ENCODE data around the gene HIP1R. TPM values are rescaled to one million over a fixed set of nuclear protein-coding genes. Genes with fewer than 3 reads are reported as not detected.

Gene HIP1R
- total and polyA plus RNA-seq, 10 of the 15 experiments (the other 5 are each of a cell fraction or from before 2014, with no cell fraction given) = 0.18 to 27.7 (median 11.7) TPM

DNA sequence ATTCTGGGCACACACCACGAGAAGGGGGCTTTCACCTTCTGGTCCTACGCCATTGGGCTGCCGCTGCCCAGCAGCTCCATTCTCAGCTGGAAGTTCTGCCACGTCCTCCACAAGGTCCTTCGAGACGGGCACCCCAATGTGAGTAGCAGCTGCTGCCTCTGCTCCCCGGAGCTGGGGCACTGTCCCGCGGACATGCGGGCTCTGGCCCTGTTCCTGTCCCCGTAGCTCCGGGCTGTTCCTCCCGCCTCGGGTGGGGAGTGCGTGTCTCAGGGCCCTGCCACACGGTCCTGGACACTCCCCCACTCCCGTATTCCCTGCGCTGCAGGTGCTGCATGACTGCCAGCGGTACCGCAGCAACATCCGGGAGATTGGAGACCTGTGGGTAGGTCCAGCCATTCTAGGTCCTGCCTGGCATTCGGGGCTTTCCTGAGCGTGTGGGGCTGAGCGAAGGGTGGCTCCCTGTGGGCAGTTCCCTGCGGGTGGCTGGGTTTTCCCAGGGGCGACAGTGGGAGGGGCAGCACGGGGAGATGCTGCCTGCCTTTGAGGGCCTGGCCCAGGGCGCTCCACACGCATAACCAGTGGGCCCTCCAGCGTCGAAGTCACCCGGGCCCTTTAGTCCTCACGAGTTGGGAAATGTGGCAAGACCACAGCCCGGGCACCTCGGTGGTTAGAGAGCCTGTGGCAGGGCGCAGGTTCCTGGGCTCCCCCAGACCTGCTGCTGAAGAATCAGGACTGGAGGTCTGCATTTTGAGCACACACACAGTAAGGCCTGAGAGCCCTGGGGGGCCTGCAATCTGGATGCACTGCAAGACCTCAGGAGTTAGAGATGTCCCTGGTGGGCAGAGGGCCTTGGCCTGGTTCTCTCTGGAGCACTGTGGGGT lies 13.5 kb downstream of the HIP1R start (continued):
- TF ChIP-seq, protein P1, sequence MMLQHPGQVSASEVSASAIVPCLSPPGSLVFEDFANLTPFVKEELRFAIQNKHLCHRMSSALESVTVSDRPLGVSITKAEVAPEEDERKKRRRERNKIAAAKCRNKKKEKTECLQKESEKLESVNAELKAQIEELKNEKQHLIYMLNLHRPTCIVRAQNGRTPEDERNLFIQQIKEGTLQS (IDR thresholded peaks at IDR 0.05; ENCODE audit: borderline replicate concordance, extremely low read depth, low read depth, low read length) = no peak
- TF ChIP-seq, protein P2, sequence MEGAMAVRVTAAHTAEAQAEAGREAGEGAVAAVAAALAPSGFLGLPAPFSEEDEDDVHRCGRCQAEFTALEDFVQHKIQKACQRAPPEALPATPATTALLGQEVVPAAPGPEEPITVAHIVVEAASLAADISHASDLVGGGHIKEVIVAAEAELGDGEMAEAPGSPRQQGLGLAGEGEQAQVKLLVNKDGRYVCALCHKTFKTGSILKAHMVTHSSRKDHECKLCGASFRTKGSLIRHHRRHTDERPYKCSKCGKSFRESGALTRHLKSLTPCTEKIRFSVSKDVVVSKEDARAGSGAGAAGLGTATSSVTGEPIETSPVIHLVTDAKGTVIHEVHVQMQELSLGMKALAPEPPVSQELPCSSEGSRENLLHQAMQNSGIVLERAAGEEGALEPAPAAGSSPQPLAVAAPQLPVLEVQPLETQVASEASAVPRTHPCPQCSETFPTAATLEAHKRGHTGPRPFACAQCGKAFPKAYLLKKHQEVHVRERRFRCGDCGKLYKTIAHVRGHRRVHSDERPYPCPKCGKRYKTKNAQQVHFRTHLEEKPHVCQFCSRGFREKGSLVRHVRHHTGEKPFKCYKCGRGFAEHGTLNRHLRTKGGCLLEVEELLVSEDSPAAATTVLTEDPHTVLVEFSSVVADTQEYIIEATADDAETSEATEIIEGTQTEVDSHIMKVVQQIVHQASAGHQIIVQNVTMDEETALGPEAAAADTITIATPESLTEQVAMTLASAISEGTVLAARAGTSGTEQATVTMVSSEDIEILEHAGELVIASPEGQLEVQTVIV (IDR thresholded peaks at IDR 0.05; ENCODE audit: borderline replicate concordance, partially characterized antibody) = no peak

DNA sequence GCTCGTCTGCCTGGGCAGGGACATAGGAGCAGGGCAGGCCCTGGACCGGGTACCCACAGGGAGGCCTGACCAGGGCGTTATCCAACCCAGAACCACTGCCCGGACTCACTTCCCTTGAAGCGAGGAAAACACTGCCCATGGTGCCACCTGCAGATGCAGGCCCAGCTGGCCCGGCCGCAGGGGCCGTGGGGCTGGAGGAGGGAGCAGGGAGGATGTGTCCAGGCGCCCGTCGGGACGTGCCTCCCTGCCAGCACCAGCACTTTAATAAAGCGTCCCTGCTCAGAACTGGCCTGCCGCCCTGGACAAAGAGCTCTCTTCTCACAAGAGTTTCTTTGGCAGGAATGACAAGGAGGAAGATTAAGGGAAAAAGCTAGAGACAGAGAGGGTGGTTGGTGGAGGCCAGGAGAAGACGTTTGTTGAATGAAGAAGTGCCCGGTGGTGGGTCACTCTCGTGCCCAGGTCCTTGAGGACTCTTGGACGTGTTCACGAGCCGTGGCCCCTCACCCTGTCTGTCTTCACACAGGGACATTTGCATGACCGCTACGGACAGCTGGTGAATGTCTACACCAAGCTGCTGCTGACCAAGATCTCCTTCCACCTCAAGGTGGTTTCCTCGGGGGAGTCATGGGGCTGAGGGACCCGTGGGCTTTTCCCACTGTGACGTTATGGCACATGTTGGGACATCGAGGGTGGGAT lies 14.2 kb downstream of the HIP1R start:
- H3K9ac ChIP-seq (ENCODE audit: control insufficient read depth, insufficient read depth, low read length) = no peak overlapping the region
- in situ Hi-C loops (cut with MboI) = loop anchor here (25.0 kb wide), 1 partner anchor 388 kb away; the partner anchor contains the start of genes MPHOSPH9 and MTRFR
- ATAC-seq = no peak
- H3K79me2 ChIP-seq (ENCODE audit: control insufficient read depth, insufficient read depth, low read length) = no peaks in the 10 kb centered on the region
- no peak for FAIRE-seq
- TF ChIP-seq HDGF (IDR thresholded peaks at IDR 0.05) = no peak
- POLR2A ChIA-PET = no interaction called here
- no peak overlapping the region for H3K4me2 ChIP-seq (ENCODE audit: control insufficient read depth, insufficient read depth)
- RAD21 ChIA-PET (ENCODE audit: unreplicated experiment) = no interaction called here
- WGBS (ENCODE audit: insufficient coverage, insufficient replicate concordance, low lambda C conversion rate, missing lambda C conversion rate) = 55% methylated on average over 26 of the region's 26 CpGs
- no peak overlapping the region for H2AFZ ChIP-seq (ENCODE audit: control insufficient read depth, low read depth, low read length)
- intact Hi-C loops (cut with micrococcal nuclease; ENCODE audit: unreplicated experiment) = no loop called here
- no peak overlapping the region for H3K27ac ChIP-seq (ENCODE audit: control insufficient read depth, insufficient read depth)
- DNase-seq (ENCODE audit: low read depth, low spot score) = no peak
- BruUV-seq (replicated peaks) = no TSS peak
- H3K36me3 ChIP-seq (ENCODE audit: control insufficient read depth in 2 of 2, insufficient read depth in 2 of 2, low read length in 1 of 2) = peaks cover 0 to 2% of the 10 kb centered on the region in 2 experiments; a peak in 2 of 4 replicates
- no peak overlapping the region for H3K4me3 ChIP-seq
- no peaks in the 10 kb centered on the region for H3K9me3 ChIP-seq (replicated peaks; ENCODE audit: control insufficient read depth, insufficient read depth, low read length)
- no peaks in the 10 kb centered on the region for H4K20me1 ChIP-seq (ENCODE audit: control insufficient read depth, insufficient read depth)
- H3K4me1 ChIP-seq (ENCODE audit: control insufficient read depth, insufficient read depth, low read length) = no peaks in the 10 kb centered on the region
- CTCF ChIA-PET = no interaction called here
- H3K27me3 ChIP-seq (replicated peaks in 1 of 2; ENCODE audit: control insufficient read depth in 2 of 2, insufficient read depth in 2 of 2, low read length in 1 of 2) = no peaks in the 10 kb centered on the region; a peak in 1 of 4 replicates
- SMC1A ChIA-PET (ENCODE audit: uncharacterized antibody, unreplicated experiment) = interaction anchor here (0.9 kb wide), 1 partner anchor 23 kb away, joined by 3 read pairs; no protein-coding TSS in a partner anchor

Measured in GM12878 (cell line).